GM19328 (cell line): ENCODE results near the gene TNXB.

ENCODE experiments used
- ATAC-seq: cut with Tn5 transposase; IDR thresholded peaks from one replicate; pipeline ENCODE4 v1.9.1; 2021; ENCODE audit warnings: mild to moderate bottlenecking, moderate library complexity; ENCODE audit not compliant: unreplicated experiment

TNXB gene

GRCh38 chr6:32087574-32088486 lies 21.3 kb downstream of the TNXB start:
- no peak for ATAC-seq

GRCh38 chr6:32086661-32087573 lies 22.2 kb downstream of the TNXB start:
- ATAC-seq, result no peak

GRCh38 chr6:32085759-32086459 lies 23.2 kb downstream of the TNXB start:
- ATAC-seq, result no peak

- ATAC-seq, result no peak
These were observed 24.4 kb downstream of the TNXB start for GRCh38 chr6:32084780-32085179.

DNA sequence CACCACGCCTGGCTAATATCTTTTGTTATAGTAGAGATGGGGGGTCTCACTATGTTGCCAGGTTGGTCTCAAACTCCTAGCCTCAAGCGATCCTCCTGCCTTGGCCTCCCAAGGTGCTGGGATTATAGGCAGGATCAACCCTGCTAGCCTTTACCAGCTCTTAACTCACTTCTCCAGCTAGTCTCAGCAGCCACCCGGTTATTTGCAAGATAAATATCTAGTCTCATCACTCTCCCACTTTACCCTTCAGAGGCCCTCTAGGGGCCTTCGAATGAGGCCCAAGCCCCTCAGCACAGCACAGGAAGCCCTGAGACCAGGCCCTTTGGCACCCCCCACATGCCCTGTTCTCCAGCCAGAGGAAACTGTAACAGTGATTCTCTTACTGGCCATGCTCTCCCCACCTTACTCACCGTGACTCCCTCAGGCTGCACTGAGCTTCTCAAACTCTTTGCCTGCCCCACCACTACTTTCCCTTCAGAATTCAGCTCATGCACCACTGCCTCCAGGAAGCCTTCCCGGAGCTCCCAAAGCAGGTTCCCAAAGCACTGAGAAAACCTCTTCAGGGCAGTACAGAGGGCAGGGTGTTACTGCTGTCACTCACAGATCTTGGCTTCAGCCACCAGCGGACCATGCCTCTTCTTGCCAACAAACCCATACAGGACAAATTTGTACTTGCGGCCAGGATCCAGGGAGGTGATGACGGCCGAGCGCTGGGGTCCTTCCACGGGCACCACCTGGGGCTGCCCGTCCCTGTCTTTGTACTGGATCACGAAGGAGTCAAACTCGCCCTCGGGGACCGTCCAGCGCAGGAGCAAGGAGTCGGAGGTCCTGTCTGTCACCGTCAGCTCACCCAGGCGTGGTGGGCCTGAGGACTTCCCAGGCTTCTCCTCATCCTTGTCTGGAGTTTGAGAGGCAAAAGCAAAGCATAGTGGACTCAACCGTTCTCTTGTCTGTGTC lies 25.0 kb downstream of the TNXB start:
- ATAC-seq, result no peak

DNA sequence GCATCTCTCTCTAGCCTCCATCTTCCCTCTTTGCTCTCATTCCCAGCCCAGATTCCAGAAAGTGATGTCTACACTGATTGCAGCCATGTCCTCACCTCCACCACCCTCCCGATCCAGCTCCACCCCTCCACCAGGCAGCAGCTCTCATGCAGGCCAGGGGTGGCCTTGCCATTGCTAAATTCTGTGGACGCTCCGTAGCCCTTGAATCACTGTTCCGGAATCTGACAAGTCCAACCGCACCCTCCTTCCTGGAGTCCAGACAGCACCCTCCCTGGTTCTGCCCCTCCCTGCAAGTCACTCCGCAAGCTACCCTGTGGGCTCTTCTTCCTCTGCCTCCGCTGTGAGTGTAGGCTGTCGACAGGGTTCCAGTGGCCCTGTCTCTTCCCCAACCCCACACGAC lies 26.2 kb downstream of the TNXB start:
- no peak for ATAC-seq

DNA sequence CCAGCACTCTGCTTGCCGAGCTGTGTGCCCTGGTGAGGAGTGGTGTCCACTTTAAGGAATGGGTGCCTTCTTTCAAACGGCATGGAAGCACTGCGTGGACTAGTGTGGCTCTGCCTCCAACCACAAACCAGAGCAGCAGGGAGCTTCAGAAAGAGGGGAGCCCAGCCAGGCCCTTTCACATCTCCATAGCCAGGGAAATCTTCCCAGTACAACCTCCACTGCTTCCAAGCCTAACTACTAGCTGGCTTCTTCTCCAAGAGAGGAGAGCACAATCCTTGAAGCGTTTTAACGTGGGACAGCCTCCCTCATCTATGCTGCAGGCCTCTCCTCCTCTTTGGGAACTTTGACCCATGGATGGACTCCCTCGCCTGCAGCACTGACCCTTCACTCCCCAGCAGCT lies 26.7 kb downstream of the TNXB start:
- ATAC-seq, result no peak

DNA sequence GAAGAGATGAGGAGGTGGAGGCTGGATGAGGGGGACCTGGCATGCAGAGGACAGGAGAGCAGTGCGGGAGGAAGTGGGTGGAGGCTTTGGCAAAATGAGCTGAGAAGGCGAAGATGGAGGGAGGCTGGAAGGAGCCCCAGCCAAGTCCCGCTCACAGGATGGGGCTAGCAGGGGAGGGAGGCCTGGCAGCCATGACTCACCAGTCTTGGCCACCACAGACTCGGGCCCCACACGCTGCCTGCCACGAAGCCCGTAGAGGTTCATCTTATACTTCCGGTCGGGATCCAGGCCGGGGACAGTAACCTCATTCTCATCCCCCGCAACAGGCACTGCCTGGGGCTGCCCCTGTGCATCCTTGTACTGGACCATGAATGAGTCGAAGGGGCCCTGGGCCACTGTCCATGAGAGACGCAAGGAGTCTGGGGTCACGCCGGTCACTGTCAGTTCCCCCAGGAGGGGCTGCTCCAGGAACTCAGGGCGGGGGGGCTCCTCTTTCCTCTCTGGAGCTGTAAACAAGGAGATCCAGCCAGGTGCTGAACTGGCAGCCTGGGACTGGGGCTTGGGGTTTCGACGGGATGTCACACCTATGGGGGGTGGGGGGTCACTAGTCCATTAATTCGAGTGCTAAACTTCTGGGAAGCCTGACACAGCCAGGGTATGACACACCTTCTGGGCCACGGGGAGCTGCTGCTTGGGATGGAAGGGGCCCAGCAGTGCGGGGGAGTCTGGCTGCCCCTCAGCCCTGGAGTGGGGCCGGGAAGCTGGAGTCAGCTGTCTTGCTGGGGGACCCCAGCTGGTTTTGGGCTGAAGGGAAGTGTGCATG lies 27.8 kb downstream of the TNXB start:
- ATAC-seq, result no peak

DNA sequence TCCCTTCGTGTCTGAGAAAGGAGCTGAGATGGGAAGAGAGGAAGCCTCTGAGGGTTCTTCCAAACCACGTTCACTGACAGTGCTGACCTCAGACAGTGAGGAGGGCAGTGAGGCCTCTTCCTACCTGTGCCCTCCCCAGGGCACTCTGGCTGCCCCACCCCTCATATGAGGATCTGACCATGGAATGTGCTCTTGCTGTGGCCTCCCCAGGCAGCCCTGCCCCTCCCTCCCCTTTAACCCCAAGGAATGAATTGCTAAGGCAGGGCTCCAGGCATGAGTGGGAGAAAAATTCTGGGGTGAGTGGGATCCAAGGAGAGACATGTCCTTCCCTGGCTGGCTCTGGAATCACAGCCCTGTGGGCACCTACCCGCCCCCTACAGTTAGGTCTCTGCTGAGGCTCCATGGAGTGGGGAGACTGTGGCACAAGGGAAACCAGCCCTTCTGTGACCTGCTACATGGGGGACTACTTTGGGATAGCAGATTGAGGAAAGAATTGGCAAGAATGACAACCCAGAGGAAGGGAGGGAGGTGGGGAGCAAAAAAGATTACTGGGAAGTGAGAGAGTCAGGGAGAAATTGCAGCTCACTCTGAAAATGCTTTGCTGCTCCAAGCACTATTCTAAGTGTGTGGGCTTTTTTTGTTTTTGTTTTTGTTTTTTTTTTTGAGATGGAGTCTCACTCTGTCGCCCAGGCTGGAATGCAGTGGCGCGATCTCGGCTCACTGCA lies 29.4 kb downstream of the TNXB start:
- no peak for ATAC-seq

DNA sequence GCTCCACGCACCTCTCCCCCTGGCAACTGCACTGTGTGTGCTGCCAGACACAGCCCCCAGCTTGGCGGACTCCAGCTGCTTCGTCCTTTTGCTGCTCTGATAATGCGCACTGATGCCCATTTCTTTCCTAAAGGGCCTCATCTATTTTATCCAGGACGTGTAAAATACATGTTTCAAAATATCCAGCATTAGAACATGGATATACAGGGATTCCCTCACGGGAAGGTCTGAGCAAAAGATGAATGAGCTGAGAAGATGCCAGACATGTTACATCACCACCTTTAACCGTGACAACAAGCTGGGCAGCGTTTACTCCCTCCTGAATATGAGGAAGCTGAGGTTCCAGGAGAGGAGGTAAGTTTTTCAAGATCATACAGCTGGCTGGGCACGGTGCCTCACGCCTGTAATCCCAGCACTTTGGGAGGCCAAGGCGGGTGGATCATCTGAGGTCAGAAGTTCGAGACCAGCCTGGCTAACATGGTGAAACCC lies 32.8 kb downstream of the TNXB start:
- ATAC-seq, result no peak

- ATAC-seq, result no peak
These were observed 33.4 kb downstream of the TNXB start for GRCh38 chr6:32075781-32076180.

GRCh38 chr6:32074996-32075532 lies 34.1 kb downstream of the TNXB start:
- ATAC-seq, result no peak

DNA sequence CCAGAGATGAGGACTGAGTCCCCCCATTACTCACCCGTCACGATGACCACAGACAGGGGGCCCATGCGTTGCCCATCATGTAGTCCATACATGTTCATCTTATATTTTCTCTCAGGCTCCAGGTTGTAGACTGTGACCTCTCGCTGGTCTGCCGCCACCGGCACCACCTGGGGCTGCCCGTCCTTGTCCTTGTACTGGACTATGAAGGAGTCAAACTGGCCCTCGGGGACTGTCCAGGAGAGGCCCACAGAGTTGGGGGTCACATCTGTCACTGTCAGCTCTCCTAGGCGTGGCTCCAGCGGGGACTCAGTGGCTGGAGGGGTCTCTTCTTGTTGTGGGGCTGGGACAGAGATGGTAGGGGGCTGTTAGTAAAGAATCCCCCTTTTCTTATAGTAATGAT lies 35.5 kb downstream of the TNXB start:
- ATAC-seq, result no peak

- no peak for ATAC-seq
These were observed 36.0 kb downstream of the TNXB start for GRCh38 chr6:32073101-32073500.

DNA sequence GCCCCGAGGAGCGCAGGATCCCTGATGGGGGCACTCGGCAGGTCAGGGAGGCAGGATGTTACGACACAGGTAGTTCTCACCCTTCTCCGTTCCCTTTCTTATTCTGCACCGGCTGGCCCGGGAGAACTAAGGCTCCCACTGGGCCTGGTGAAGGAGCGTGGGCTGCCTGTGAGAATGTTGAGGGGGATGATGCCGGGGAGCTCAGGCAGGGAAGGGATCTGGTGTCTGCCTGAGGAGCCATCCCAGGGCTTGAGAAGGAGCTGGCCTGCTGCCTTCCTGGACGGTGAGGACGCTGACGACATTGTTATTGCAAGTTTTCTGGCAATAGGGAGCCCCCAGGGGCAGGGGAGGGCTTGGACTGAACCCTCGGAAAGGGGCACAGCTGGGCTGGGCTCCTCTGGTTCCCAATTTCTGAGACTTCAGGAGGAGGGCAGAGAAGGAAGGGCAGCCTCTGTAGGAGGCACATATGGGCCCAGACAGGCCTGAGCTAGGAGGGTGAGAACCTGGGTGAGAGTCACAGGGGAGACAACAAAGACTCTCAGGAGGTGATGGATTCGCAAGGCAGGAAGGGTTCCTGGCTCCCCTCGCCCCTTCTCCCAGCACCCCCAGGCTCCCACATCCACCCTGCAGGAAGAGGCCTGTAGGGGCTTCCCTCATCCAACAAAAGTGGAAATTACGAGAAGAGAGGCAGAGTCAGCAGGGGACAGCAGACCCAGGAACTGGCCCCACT lies 38.2 kb downstream of the TNXB start:
- ATAC-seq, result no peak

DNA sequence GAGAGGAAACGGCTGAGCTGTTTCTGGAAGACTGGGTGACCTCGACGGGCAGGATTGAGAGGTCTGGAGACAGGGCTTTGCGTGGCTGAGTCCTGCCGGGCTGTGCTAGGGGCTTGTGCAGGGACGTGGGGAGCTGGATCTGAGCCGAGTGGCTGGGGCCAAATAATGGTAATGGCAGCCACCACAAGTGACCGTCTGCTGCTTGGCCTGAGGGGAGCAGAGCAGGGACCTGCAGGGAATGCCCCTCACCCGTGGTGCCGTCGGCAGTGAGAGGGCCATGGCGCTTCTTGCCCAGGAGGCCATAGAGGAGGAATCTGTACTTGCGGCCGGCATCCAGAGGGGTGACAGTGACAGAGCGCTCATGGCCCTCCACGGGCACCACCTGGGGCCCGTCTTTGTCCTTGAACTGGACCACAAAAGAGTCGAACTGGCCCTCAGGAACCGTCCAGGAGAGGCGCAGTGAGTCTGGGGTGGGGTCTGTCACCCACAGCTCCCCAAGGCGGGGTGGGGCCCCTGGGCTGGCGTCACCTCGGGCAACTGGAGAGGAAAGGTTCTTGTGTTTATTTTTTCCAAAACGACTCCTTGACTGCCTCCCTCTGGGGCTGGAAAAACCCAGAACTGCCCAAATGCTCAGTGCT lies 39.1 kb downstream of the TNXB start:
- no peak for ATAC-seq

DNA sequence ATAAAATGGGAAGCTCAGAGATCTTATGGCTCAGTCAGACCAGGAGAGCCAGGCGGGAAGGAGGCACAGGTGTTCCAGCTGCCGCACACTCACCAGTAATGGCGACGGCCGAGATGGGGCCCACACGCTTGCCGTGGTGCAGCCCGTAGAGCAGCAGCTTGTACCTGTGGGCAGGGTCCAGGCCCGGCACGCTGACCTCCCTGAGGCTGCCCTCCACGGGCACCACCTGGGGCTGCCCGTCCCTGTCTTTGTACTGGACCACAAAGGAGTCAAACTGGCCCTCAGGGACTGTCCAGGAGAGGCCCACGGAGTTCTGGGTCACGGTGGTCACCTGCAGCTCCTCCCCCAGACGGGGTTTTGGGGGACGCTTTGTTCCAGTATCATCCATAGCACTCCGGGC lies 39.7 kb downstream of the TNXB start:
- no peak for ATAC-seq
